Keratinocyte (primary cell): ENCODE measurements around the gene SDK2. TPM values are rescaled to one million over a fixed set of nuclear protein-coding genes. Genes with fewer than 3 reads are reported as not detected.

Experiments
- DNase-seq: peaks from one replicate; pipeline ENCODE4 v3.0.0-alpha.2; 2011; ENCODE audit warnings: low read depth, missing footprints, low spot score
- FAIRE-seq: peaks from 2 replicates; lab custom pipeline; 2011; peaks lifted over from hg19 to GRCh38; lab: Jason Lieb, UNC
- H2AFZ ChIP-seq: 2 replicates; pipeline ENCODE4 v1.6.0; 2012; ENCODE audit warnings: low read length, control low read depth, inconsistent platforms; ENCODE audit not compliant: control insufficient read depth
- H3K27ac ChIP-seq: 2 replicates; pipeline ENCODE4 v1.5.1; 2011; ENCODE audit warnings: low read length; ENCODE audit not compliant: control insufficient read depth, insufficient read depth
- H3K27me3 ChIP-seq: 3 replicates; pipeline ENCODE4 v1.6.0; 2011; ENCODE audit warnings: low read length; ENCODE audit not compliant: control insufficient read depth, insufficient read depth; ENCODE audit errors: extremely low read depth
- H3K36me3 ChIP-seq, 2 experiments: 2 replicates in 1 of 2; 3 replicates in 1 of 2; pipeline ENCODE4 v1.5.1; 2011; ENCODE audit warnings: low read length in 2 of 2, mild to moderate bottlenecking in 1 of 2; ENCODE audit not compliant: control insufficient read depth in 2 of 2, insufficient read depth in 2 of 2; ENCODE audit errors: extremely low read depth in 1 of 2
- H3K4me1 ChIP-seq: 3 replicates; pipeline ENCODE4 v1.5.1; 2011; ENCODE audit warnings: low read length; ENCODE audit not compliant: control insufficient read depth, insufficient read depth; ENCODE audit errors: extremely low read depth
- H3K4me2 ChIP-seq: 3 replicates; pipeline ENCODE4 v1.6.0; 2011; ENCODE audit warnings: low read depth, low read length; ENCODE audit not compliant: control insufficient read depth, insufficient read depth; ENCODE audit errors: extremely low read depth
- H3K4me3 ChIP-seq, 3 experiments: fragments of 200-600 bp in 1 of 3; sonication (generic) in 1 of 3; 2 replicates in 2 of 3; 3 replicates in 1 of 3; pipeline ENCODE4 v1.5.1; 2011 to 2016; ENCODE audit warnings: low read length in 3 of 3, mild to moderate bottlenecking in 3 of 3, control low read depth in 2 of 3, inconsistent platforms in 1 of 3, low read depth in 1 of 3, mixed read lengths in 1 of 3, mixed run types in 1 of 3, moderate library complexity in 1 of 3; ENCODE audit not compliant: control insufficient read depth in 2 of 3, insufficient read depth in 2 of 3; ENCODE audit errors: extremely low read depth in 1 of 3
- H3K79me2 ChIP-seq: 2 replicates; pipeline ENCODE4 v1.6.0; 2012; ENCODE audit warnings: low read length; ENCODE audit not compliant: control insufficient read depth, insufficient read depth
- H3K9ac ChIP-seq: 3 replicates; pipeline ENCODE4 v1.6.0; 2011; ENCODE audit warnings: low read length; ENCODE audit not compliant: control insufficient read depth, insufficient read depth; ENCODE audit errors: extremely low read depth
- H3K9me1 ChIP-seq: 3 replicates; pipeline ENCODE4 v1.6.0; 2011; ENCODE audit warnings: low read length; ENCODE audit not compliant: control insufficient read depth, insufficient read depth; ENCODE audit errors: extremely low read depth
- H3K9me3 ChIP-seq: 2 replicates; pipeline ENCODE4 v1.5.1; 2012; ENCODE audit warnings: low read depth, low read length; ENCODE audit not compliant: control insufficient read depth
- H4K20me1 ChIP-seq: 3 replicates; pipeline ENCODE4 v1.6.0; 2011; ENCODE audit warnings: low read length; ENCODE audit not compliant: control insufficient read depth, insufficient read depth; ENCODE audit errors: extremely low read depth
- EZH2 ChIP-seq: IDR thresholded peaks from one replicate; pipeline ENCODE4 v1.6.1; 2012; ENCODE audit warnings: inconsistent platforms, mild to moderate bottlenecking, low read length, moderate library complexity
- dilution Hi-C: fragments of 300-500 bp; cut with MboI; formaldehyde crosslinking; loops from one replicate; pipeline ENCODE4 v1.7.0; 2020; ENCODE audit warnings: low sequenced_read_pairs; ENCODE audit not compliant: extremely low pct_ligation_motif_present
- polyA plus RNA-seq, 5 experiments: library from polyadenylated mRNA; depleted of rRNA in 3 of 5; stranded (reverse) in 3 of 5; stranded (forward) in 1 of 5; unstranded in 1 of 5; fragments of >200 nt; gene quantifications; 1 replicate in 1 of 5; 2 replicates in 3 of 5; 3 replicates in 1 of 5; pipeline versions ENCODE4 v1.2.1 to v1.2.3, GENCODE V29; 2011 to 2012; ENCODE audit warnings: missing spikeins in 2 of 5, low read depth in 1 of 5, low replicate concordance in 1 of 5
- TF ChIP-seq, protein P1 (sequence below), 3 experiments: IDR thresholded peaks in 1 of 3; conservative IDR thresholded peaks in 1 of 3; optimal IDR thresholded peaks in 1 of 3; 2 replicates in 2 of 3; 3 replicates in 1 of 3; pipeline versions ENCODE3 to v1.5.1; 2011; ENCODE audit warnings: low read length in 3 of 3, mild to moderate bottlenecking in 3 of 3, moderate library complexity in 2 of 3, control low read depth in 1 of 3, inconsistent platforms in 1 of 3; ENCODE audit not compliant: insufficient read depth in 2 of 3; ENCODE audit errors: extremely low read depth in 1 of 3

SDK2 gene
- polyA plus RNA-seq, 1 donor (not counting 4 experiments of a cell fraction or from before 2014, with no cell fraction given), result 1.8 TPM

DNA sequence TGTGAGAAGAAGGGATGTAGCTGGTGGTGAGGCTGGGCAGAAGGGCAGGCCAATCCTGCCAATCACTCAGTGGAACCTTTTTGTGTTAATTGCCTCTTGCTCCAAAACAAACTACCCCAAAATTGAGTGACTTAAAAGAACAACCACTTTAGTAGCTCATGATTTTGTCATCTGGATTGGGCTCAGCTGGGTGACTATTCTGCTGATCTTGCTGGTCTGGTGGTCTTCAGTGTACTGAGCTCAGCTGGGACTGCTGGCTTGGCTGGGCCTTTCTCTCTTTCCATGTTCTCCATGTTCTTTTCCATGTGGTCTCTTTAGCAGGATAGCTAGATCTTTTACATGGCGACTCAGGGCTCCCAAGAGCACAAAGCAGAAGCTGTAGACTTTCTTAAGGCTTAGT lies 37.7 kb upstream of the SDK2 start:
- TF ChIP-seq, protein P1, sequence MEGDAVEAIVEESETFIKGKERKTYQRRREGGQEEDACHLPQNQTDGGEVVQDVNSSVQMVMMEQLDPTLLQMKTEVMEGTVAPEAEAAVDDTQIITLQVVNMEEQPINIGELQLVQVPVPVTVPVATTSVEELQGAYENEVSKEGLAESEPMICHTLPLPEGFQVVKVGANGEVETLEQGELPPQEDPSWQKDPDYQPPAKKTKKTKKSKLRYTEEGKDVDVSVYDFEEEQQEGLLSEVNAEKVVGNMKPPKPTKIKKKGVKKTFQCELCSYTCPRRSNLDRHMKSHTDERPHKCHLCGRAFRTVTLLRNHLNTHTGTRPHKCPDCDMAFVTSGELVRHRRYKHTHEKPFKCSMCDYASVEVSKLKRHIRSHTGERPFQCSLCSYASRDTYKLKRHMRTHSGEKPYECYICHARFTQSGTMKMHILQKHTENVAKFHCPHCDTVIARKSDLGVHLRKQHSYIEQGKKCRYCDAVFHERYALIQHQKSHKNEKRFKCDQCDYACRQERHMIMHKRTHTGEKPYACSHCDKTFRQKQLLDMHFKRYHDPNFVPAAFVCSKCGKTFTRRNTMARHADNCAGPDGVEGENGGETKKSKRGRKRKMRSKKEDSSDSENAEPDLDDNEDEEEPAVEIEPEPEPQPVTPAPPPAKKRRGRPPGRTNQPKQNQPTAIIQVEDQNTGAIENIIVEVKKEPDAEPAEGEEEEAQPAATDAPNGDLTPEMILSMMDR (optimal IDR thresholded peaks at IDR 0.05 in 1 of 3, IDR thresholded peaks at IDR 0.05 in 1 of 3, conservative IDR thresholded peaks at IDR 0.05 in 1 of 3; ENCODE audit: extremely low read depth in 1 of 3, insufficient read depth in 2 of 3, low read length in 3 of 3), result no peak
- no peak for TF ChIP-seq EZH2
- no peaks in the 10 kb centered on the region for H3K36me3 ChIP-seq
- H3K27ac ChIP-seq, result no peak overlapping the region
- H2AFZ ChIP-seq, result no peak overlapping the region
- H3K27me3 ChIP-seq, result peaks cover 19% of the 10 kb centered on the region
- no peak overlapping the region for H3K9ac ChIP-seq
- no peak overlapping the region for H3K4me3 ChIP-seq
- H3K4me2 ChIP-seq, result no peak overlapping the region
- H3K9me1 ChIP-seq, result no peaks in the 10 kb centered on the region
- FAIRE-seq (no peak), DNase-seq (no peak)
- peaks cover 2% of the 10 kb centered on the region for H4K20me1 ChIP-seq
- dilution Hi-C loops, result no loop called here
- H3K4me1 ChIP-seq, result no peaks in the 10 kb centered on the region
- H3K79me2 ChIP-seq, result no peaks in the 10 kb centered on the region
- no peaks in the 10 kb centered on the region for H3K9me3 ChIP-seq

DNA sequence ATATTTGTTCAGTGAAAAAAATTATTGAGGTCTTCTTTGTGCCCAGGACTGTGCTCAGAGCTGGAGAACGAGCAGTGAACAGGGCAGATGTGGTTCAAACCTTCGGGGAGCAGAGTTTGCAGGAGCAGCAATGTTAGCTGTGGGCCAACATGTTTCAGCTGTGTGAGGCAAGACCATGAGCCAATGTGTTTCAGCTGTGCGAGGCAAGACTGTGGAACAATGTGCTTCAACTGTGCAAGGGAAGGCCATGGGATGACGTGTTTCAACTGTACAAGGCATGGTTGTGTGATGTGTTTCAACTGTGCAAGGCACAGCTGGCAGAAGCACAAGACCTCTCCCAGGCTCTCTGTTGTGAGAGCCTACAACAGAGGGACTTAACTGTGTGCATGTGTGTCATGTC lies 35.2 kb upstream of the SDK2 start:
- Histone ChIP-seq H4K20me1 (peaks cover 2% of the 10 kb centered on the region), H3K27me3 (peaks cover 9% of the 10 kb centered on the region), H3K4me1 (no peaks in the 10 kb centered on the region), H3K27ac (no peak overlapping the region), H3K36me3 (no peaks in the 10 kb centered on the region), H3K79me2 (no peaks in the 10 kb centered on the region), H3K4me2 (no peak overlapping the region), H3K9me1 (no peaks in the 10 kb centered on the region), H2AFZ (no peak overlapping the region), H3K4me3 (no peak overlapping the region), H3K9ac (no peak overlapping the region), H3K9me3 (no peaks in the 10 kb centered on the region)
- dilution Hi-C loops, result no loop called here
- DNase-seq (no peak), FAIRE-seq (no peak)
- TF ChIP-seq EZH2, result no peak
- TF ChIP-seq, protein P1 (optimal IDR thresholded peaks at IDR 0.05 in 1 of 3, IDR thresholded peaks at IDR 0.05 in 1 of 3, conservative IDR thresholded peaks at IDR 0.05 in 1 of 3; ENCODE audit: extremely low read depth in 1 of 3, insufficient read depth in 2 of 3, low read length in 3 of 3), result no peak
